HL-60 (cell line): Measurements from ENCODE around the gene CSNK2A2.

Source experiments
- POLR2AphosphoS5 ChIP-seq: IDR thresholded peaks from 2 replicates; pipeline ENCODE4 v1.6.1; 2012; ENCODE audit warnings: low read depth
- TF ChIP-seq, protein P1 (sequence below): IDR thresholded peaks from one replicate; pipeline ENCODE4 v1.5.1; 2011; ENCODE audit warnings: low read length, control low read depth, inconsistent platforms; ENCODE audit not compliant: insufficient read depth

DNA sequence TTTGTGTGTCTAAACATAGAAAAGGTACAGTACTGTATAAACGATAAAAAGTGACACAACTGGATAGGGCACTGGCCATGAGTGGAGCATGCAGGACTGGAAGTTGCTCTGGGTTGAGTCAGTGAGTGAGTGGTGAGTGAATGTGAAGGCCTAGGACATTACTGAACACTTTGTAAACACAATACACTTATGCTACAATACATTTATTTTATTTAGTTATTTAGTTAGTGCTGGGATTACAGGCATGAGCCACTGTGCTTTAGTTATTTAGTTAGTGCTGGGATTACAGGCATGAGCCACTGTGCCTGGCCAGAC, 73.3 kb downstream of the CSNK2A2 start:
- TF ChIP-seq, protein P1, sequence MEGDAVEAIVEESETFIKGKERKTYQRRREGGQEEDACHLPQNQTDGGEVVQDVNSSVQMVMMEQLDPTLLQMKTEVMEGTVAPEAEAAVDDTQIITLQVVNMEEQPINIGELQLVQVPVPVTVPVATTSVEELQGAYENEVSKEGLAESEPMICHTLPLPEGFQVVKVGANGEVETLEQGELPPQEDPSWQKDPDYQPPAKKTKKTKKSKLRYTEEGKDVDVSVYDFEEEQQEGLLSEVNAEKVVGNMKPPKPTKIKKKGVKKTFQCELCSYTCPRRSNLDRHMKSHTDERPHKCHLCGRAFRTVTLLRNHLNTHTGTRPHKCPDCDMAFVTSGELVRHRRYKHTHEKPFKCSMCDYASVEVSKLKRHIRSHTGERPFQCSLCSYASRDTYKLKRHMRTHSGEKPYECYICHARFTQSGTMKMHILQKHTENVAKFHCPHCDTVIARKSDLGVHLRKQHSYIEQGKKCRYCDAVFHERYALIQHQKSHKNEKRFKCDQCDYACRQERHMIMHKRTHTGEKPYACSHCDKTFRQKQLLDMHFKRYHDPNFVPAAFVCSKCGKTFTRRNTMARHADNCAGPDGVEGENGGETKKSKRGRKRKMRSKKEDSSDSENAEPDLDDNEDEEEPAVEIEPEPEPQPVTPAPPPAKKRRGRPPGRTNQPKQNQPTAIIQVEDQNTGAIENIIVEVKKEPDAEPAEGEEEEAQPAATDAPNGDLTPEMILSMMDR = no peak
- TF ChIP-seq POLR2AphosphoS5 = no peak
